NCI-H2196 treated with DMSO at 0.1 percent for 48 hours (cell line): ENCODE measurements around the gene SMG5.
"Not testable (repeated sequence)": the region's sequence is repeated elsewhere in the genome, so short reads cannot be mapped to it uniquely, and the experiment has no call there.

ENCODE experiments used
- DNase-seq: peaks from one replicate; lab custom pipeline; 2025; ENCODE audit not compliant: unreplicated experiment; lab: John Stamatoyannopoulos, UW

SMG5 gene

DNA sequence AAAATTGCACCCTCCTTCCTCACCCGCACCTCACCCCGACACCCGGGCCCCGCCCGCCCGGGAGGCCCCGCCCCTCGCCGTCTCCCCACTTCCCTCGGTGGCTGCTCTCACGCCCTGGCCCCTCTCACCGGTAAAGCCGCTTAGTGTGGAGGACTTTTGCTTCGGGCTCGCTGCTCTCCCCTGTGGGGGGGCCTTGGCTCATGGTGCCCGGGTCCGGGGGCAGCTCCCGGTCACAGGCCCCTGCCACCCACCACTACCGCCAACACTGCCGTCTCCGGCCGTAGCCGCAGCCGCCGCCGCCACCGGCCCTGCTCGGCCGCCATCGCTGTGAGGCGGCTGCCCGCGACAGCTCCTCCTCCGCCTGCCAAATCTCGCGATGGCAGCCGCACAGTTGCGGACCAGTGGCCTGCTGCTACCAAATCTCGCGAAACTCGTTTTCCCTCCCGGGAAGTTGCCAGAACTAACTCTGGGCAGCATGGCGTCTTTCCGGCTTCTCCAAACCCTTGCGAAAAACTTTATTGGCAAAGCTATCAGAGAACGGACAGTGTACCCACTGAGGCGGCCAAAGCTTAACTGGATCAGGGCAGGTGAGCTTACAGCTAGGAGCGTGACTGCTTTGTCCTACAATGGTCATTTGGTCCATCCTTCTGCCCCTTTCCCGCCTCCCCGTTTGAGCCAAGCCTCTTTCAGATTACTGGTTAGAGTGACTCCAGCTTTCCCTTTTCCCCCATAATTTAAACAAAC, at the start of gene SMG5:
Gene SMG5 (minus strand): TSS at position 347 of the 744 bp plus-strand sequence. CDS start 145 bp downstream, at position 202.
- peak; percentile 95 for DNase-seq

DNA sequence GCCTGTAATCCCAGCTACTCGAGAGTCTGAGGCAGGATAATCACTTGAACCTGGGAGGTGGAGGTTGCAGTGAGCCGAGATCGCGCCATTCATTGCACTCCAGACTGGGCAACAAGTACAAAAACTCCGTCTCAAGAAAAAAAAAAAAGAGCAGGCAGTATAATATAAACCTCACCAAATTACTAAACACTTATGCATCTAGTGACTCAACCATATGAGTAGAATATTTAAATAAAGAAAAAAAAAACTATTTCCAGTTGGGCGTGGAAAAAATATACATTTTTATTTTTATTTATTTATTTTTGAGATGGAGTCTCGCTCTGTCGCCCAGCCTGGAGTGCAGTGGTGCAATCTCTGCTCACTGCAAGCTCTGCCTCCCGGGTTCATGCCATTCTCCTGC, 40.6 kb upstream of the SMG5 start:
- DNase-seq: not testable (repeated sequence)

DNA sequence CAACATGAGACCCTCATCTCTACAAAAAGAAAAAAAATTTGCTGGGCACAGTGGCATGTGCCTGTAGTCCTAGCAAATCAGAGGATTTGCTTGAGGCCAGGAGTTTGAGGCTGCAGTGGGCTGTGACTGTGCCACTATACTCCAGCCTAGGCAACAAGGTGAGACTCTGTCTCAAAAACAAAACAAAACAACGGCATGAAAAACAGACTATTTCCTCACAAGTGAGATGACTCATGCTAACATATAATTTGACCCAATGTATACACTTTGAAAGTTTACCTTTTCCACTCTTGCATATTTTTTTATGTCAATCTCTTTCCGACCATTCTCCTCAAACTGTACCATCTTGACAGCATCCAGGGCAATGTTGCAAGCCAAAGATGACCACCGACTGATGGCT, 37.9 kb upstream of the SMG5 start:
- no peak for DNase-seq

DNA sequence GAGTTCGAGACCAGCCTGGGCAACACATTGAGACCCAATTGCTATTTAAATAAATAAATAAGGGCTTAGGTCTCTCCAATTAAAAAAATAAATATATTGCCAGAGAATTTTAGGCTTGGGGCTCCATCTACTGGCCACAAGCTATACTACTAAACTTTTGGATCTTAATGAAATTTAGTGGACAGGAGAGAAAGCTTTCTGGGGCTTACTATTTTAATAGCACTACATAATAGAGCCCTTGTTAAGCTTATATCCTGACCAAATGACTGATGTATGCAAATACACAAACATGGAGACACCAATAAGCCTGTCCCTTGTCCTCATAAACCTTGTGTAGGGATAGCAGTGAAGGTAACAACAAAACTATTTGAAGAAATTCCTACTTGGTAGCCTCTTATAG, 37.0 kb upstream of the SMG5 start:
- DNase-seq: peak; percentile 17

- no peak for DNase-seq
Observed at GRCh38 chr1:156316909-156317308, 34.3 kb upstream of the SMG5 start.

DNA sequence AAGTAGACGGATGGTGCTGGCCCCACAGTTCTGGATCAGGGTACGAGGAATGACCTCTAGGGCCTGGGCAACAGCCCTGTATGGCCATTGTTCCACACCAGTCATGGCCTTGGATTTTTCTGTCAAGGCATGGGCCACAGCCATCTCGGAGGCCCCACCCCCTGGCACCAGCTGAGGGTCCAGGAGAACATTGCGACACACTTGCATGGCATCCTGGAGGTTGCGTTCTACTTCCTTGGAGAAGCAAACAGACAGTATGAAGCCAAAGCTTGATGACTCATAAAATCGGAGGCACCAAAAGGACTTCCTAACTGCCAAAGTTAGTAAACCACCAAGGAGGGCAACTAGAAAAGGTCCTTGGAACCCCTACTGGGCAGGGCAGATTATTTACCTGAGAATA, 28.3 kb upstream of the SMG5 start:
- no peak for DNase-seq

- no peak for DNase-seq
Observed at GRCh38 chr1:156308078-156308477, 25.5 kb upstream of the SMG5 start.

DNA sequence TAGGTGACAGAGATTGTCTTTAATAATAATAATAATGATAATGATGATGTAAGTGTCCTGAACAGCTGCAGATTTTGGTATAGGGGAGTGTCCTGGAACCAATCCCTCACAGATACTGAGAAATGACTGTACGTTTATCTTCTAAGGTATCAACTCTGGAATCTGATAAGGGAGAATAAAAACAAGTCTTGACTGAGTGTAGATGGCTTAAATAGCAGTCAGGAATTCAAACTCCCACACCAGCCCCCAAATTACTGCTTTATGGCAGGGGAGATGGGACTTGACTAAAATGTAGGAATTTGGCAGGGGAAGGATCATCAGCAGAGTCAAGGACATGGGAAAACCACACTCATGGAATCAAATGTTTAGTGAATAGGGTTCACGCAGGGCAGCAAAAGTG, 22.6 kb upstream of the SMG5 start:
- DNase-seq: no peak

DNA sequence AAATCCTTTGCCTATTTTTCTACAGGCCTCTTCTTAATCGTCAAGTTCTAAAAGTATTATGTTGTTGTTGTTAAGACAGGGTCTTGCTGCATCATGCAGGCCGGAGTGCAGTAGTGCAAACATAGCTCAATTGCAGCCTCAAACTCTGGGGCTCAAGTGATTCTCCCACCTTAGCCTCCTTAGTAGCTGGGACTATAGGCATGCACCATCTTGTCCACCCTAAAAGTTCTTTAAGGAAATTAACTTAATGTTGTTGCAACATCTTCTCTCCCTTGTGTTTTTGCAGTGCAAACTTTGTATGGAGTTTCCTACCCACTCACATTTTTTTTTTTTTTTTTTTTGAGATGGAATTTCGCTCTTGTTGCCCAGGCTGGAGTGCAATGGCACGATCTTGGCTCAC, 20.6 kb upstream of the SMG5 start:
- DNase-seq: no peak

- DNase-seq: no peak
Observed at GRCh38 chr1:156298852-156299357, 16.3 kb upstream of the SMG5 start, which contains the start of gene VHLL. TSS of gene VHLL (minus strand) at chr1:156299307. CDS start at chr1:156299189, 118 bp downstream.

DNA sequence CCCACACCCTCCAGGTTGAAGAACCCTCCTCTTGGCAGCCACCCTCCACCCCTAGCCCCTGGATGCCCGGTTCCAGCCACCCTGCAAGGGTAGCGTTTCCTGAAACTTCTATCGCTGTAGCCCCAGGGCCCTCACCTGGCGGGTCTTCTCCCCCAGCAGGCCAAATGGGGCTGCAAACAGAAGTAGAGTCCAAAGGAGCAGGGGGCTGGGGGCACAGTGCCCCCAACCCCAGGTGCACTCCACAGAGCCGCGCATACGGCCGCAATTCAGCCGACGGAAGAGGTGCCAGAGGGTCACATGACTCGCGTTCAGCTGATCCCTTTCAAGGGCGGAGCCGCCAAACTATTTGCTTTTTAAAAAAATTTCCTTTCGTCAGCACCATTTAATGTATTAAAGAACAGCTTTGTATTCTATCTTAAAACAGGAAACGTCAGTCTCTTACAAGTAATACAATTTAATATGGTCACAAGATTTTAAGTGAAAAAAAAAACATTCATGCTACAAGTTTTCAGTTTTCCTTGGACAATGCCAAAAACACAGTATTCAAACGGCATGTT, 12.8 kb upstream of the SMG5 start, which contains the start of gene GLMP:
Gene GLMP (minus strand): TSS at position 289 of the 557 bp plus-strand sequence. CDS start 34 bp downstream, at position 255.
- DNase-seq: peak; percentile 11

GRCh38 chr1:156293895-156294294, 11.3 kb upstream of the SMG5 start:
- no peak for DNase-seq

DNA sequence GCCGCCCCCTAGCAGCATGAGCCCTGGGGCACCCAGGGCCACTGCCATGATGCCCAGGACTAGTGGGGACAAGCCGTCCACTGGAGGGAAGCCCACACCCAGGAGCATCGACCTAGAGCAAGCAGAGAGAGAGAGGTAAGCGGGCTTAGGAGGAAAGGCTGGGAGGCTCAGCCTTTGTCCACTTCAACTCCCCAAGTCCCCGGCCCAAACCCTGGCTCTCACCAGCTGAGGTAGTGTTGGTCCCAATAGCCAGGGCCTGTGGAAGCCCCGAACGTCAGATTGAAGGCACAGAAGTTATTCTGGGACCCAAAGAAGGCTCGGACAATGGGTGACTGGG, 10.4 kb upstream of the SMG5 start:
- no peak for DNase-seq

DNA sequence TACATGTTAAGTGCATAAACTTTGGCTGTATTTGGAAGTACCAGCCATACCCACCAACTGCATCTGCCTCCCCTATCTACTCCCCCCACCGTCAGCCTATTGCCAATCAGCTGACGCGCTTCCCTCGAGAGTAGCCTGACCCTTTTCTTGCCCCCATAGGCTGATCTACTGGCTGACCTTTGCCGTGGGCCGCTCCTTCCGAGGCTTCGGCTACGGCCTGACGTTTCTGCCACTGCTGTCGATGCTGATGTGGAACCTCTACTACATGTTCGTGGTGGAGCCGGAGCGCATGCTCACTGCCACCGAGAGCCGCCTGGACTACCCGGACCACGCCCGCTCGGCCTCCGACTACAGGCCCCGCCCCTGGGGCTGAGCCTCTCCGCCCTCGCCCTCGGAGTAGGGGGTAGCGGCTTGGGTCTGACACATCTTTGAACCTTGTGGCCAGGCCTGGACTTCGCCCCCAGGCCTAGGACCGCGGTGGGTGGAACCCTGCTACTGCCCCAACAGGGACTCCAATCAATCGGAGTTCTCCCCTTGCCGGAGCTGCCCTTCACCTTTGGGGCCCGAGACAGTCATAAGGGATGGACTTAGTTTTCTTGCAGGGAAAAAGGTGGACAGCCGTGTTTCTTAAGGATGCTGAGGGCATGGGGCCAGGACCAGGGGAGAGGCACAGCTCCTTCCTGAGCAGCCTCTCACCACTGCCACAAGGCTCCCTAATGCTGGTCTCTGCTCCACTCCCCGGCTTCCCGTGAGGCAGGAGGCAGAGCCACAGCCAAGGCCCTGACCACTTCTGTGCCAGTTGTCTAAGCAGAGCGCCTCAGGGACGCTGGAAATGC, 8.8 kb upstream of the SMG5 start:
- peak; percentile 38 for DNase-seq

DNA sequence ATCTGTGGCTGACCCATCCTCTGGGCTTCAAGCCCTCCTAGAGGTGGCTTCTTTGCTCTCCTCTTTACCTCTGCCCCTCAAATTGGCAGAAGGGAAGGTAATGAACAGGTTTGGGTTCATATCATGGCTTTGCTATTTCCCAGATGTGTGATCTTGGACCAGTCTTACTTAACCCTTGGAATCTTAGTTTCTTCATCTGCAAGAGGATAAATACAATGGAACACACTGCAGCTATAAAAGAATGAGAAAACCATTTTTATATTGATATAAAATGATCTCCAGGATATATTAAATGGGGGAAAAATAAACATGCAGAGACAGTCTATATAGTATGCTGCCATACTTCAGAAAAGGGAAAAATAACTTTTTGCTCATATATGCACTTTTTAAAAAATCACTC, 7.2 kb upstream of the SMG5 start:
- no peak for DNase-seq

DNA sequence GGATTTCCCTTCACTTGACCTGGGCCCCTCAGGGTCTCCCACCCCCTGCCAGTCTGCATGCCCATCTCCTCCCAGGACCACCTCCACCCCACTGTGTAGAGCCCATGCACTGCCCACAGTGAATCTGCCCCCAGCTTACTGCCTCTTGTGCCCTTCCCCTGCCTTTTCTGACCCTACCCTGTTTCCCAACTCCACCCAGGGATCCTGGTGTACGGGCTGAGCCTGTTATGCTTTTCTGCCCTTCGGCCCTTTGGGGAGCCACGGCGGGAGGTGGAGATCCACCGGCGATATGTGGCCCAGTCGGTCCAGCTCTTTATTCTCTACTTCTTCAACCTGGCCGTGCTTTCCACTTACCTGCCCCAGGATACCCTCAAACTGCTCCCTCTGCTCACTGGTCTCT, 3.4 kb upstream of the SMG5 start:
- DNase-seq: no peak

- DNase-seq: no peak
Observed at GRCh38 chr1:156285437-156285836, 2.8 kb upstream of the SMG5 start.

DNA sequence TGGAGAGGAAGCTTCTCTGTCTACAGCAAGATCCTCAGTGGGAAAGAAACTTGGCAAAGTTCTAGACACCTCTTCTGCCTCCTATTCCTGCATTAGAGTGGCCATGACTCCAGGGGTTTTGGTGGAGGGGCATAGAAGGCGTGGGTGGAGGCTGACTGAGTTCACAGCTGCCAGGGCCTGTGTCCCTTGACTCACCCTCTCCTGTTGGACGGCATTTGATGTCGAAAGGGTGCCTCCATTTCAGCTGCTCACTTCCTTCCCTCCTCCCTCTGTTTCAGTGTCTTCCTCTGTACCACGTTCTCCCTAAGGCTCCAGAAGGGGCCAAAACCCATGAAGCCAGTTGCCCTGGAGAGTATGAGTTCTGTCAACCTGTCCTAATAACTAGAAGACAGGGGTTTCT, 2.1 kb upstream of the SMG5 start:
- DNase-seq: no peak

DNA sequence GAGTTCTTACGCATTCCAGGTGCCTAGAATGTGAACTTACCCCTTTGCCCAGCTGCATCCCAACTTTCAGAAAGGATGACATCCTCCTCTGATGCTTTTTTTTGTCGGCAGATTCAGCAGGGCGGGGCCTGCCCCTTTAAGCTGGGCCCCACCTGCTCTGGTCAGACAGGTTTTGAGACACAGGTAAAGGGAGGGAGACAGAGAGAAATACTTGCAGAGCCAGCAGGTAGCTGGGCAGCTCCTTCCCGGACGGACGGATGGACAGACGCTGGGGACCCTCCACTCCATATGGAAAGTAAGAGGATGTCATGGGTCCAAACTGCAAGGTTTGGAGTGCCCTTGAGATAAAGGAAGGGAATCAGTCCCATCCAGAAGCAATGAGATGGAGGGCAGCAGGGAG, 1.5 kb upstream of the SMG5 start, which contains the start of gene TMEM79:
Gene TMEM79 (plus strand): TSS at position 214 of the 400 bp plus-strand sequence. CDS start 902 bp downstream, outside the sequence.
- DNase-seq: no peak

DNA sequence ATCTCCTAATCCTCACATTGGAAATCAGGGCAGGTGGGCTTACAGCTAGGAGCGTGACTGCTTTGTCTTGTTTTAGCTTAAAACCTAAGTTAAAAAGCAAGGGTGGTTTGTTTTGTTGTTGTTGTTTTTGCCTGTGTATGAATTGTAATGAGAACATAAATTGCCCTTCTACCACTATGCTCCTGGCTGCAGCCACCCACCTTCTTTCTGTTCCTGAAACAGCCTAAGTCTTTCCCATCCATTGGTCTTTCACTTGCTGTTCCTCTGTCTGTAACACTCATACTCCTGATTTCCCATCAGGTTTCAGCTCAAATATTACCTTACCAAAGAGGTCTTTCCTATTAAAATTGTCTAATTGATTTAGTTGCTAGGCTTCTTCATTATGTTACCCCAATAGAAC, 896 bp upstream of the SMG5 start:
- DNase-seq: no peak

- DNase-seq: peak; percentile 25
Observed at GRCh38 chr1:156281693-156282478, 739 bp downstream of the SMG5 start.
